Gastroesophageal sphincter (tissue), 4 donors: ENCODE results near the gene TMPRSS5. TPM values are rescaled to one million over a fixed set of nuclear protein-coding genes. Genes with fewer than 3 reads are reported as not detected.
"Not testable (repeated sequence)": the region's sequence is repeated elsewhere in the genome, so short reads cannot be mapped to it uniquely, and the experiment has no call there.

Experiments used
- ATAC-seq: fragments of 150-250 bp; one replicate; pipeline ENCODE4 v1.9.1; 2016; ENCODE audit warnings: mild to moderate bottlenecking, moderate library complexity
- H3K27ac ChIP-seq, 4 donors: fragments of 200-600 bp; sonication (generic) in 3 of 4; 1 replicate in 3 of 4; 2 replicates in 1 of 4; pipeline ENCODE4 v1.5.1; 2016 to 2019
- H3K27me3 ChIP-seq: fragments of 200-600 bp; sonication (generic); one replicate; pipeline ENCODE4 v1.5.1; 2019
- H3K36me3 ChIP-seq, 2 donors: fragments of 200-600 bp; sonication (generic); one replicate each; pipeline ENCODE4 v1.5.1; 2019; ENCODE audit warnings: control low read depth in 1 of 2
- H3K4me1 ChIP-seq, 3 donors: fragments of 200-600 bp; sonication (generic); 1 replicate in 2 of 3; 2 replicates in 1 of 3; pipeline ENCODE4 v1.5.1; 2016 to 2019; ENCODE audit warnings: control low read depth in 2 of 3
- H3K4me3 ChIP-seq, 2 donors: fragments of 200-600 bp; sonication (generic); one replicate each; pipeline ENCODE4 v1.5.1; 2019; ENCODE audit warnings: mild to moderate bottlenecking in 1 of 2, moderate library complexity in 1 of 2
- H3K9me3 ChIP-seq, 3 donors: fragments of 200-600 bp; sonication (generic); one replicate each; pipeline ENCODE4 v1.5.1; 2017 to 2019; ENCODE audit warnings: control low read depth in 2 of 3
- EP300 ChIP-seq: sonication (generic); formaldehyde crosslinking; IDR thresholded peaks from one replicate; pipeline ENCODE4 v1.6.1; 2017; ENCODE audit warnings: antibody characterized with exemption, mild to moderate bottlenecking
- POLR2A ChIP-seq, 2 donors: fragments of 450-650 bp; IDR thresholded peaks; one replicate each; pipeline ENCODE4 v1.6.1; 2017; ENCODE audit warnings: antibody characterized with exemption in 2 of 2, mild to moderate bottlenecking in 2 of 2, moderate library complexity in 1 of 2
- POLR2AphosphoS5 ChIP-seq: sonication (generic); formaldehyde crosslinking; IDR thresholded peaks from one replicate; pipeline ENCODE4 v1.6.1; 2017; ENCODE audit warnings: antibody characterized with exemption
- WGBS, 2 donors: methylation state at CpG; one replicate each; pipeline ENCODE4 v1.1.5; 2018; ENCODE audit warnings: low coverage in 1 of 2; 5-methylcytosine and 5-hydroxymethylcytosine counted together
- total RNA-seq, 4 donors: library from RNA; depleted of rRNA; stranded (reverse); fragments of >200 nt; gene quantifications; one replicate each; pipeline ENCODE4 v1.1.0, GENCODE V29; 2016
- TF ChIP-seq, protein P1 (sequence below), 4 experiments: fragments of 200-600 bp in 2 of 4; fragments of 450-650 bp in 2 of 4; sonication (generic) in 1 of 4; IDR thresholded peaks; one replicate each; pipeline ENCODE4 v1.5.1; 2017 to 2019; ENCODE audit warnings: antibody characterized with exemption in 4 of 4, mild to moderate bottlenecking in 2 of 4, moderate library complexity in 2 of 4

TMPRSS5 gene
- total RNA-seq, 4 donors from 2014 or later = 0.40 to 0.85 (median 0.47) TPM; not detected in 1

DNA sequence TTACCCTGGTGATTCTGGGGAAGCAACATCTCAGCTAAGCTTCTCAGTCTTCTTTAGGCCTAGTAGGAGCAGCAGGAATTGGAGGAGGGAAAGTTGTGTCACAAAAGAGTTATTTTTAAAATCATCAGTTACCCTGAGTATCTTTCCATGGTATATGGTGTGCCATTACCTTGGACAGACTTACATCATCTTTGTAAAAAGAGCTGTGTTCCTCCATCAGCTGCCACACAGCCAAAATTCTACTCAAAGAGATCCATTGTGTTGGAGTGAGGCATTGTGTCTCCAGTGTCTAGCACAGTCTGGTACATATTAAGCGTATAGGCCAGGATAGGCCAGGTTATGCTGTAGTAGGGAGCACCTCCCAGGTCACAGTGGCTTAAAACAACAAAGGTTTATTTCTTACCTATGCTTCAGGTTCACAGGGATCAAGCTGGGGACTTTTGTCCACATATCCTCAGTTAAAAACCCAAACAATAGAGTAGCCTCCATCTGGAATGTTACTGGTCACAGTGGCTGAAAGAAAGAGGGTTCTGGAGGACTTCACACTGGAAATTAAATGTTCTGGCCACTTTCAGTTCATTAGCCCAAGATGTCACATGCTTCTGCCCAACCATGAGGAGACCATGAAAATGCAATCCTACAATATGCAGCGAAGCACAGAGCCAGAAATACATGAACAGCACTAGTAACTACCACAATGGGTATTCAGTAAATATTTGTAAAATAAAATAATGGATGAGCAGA, 9.9 kb upstream of the TMPRSS5 start:
- Histone ChIP-seq H3K9me3 (peaks cover 0 to 10% (median 0%) of the 10 kb centered on the region in 3 donors), H3K27ac (no peak overlapping the region)
- ATAC-seq = no peak

GRCh38 chr11:113715273-113715672, 9.2 kb upstream of the TMPRSS5 start:
- no peak overlapping the region for H3K27ac ChIP-seq
- peaks cover 0 to 44% of the 10 kb centered on the region in 2 donors for H3K36me3 ChIP-seq
- WGBS, 2 donors = 88 to 100% methylated on average over 1 of the region's 1 CpG
- no peaks in the 10 kb centered on the region for H3K27me3 ChIP-seq
- TF ChIP-seq POLR2AphosphoS5 (no peak), POLR2A (IDR thresholded peaks at IDR 0.05) (no peak), EP300 (no peak)
- TF ChIP-seq, protein P1, sequence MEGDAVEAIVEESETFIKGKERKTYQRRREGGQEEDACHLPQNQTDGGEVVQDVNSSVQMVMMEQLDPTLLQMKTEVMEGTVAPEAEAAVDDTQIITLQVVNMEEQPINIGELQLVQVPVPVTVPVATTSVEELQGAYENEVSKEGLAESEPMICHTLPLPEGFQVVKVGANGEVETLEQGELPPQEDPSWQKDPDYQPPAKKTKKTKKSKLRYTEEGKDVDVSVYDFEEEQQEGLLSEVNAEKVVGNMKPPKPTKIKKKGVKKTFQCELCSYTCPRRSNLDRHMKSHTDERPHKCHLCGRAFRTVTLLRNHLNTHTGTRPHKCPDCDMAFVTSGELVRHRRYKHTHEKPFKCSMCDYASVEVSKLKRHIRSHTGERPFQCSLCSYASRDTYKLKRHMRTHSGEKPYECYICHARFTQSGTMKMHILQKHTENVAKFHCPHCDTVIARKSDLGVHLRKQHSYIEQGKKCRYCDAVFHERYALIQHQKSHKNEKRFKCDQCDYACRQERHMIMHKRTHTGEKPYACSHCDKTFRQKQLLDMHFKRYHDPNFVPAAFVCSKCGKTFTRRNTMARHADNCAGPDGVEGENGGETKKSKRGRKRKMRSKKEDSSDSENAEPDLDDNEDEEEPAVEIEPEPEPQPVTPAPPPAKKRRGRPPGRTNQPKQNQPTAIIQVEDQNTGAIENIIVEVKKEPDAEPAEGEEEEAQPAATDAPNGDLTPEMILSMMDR (IDR thresholded peaks at IDR 0.05) = no peak
- H3K4me1 ChIP-seq = no peaks in the 10 kb centered on the region
- ATAC-seq = no peak
- H3K9me3 ChIP-seq = peaks cover 0 to 15% (median 0%) of the 10 kb centered on the region in 3 donors
- H3K4me3 ChIP-seq = no peak overlapping the region

More for the DNA sequence above, 9.9 kb upstream of the TMPRSS5 start:
- WGBS, 2 donors = 90 to 92% methylated on average over 2 of the region's 2 CpGs
- H3K4me1 ChIP-seq = no peaks in the 10 kb centered on the region
- TF ChIP-seq EP300 = no peak
- TF ChIP-seq POLR2A (IDR thresholded peaks at IDR 0.05) = no peak
- TF ChIP-seq, protein P1 (IDR thresholded peaks at IDR 0.05) = no peak
- H3K4me3 ChIP-seq = no peak overlapping the region
- peaks cover 0 to 45% of the 10 kb centered on the region in 2 donors for H3K36me3 ChIP-seq
- H3K27me3 ChIP-seq = no peaks in the 10 kb centered on the region

DNA sequence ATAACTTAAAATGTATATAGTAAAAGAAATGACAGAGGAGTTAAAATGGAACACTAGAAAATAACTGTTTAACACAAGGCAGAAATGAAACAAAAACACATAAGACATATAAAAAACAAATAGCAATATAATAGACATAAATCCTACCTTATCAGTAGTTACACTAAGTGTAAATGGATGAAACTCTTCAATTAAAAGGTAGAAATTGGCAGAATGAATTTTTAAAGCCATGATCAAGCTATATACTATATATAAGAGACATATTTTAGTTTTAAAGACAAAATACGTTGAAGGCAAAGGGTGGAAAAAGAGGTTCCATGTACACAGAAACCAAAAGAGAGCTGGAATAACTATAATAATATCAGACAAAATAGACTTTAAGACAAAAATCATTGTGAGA, 4.9 kb upstream of the TMPRSS5 start:
- ATAC-seq = no peak
- Histone ChIP-seq H3K9me3 (peaks cover 0 to 39% (median 0%) of the 10 kb centered on the region in 3 donors), H3K36me3 (peaks cover 0 to 31% of the 10 kb centered on the region in 2 donors), H3K4me3 (no peak overlapping the region), H3K27me3 (no peaks in the 10 kb centered on the region), H3K4me1 (no peaks in the 10 kb centered on the region), H3K27ac (no peak overlapping the region)
- 75 to 100% methylated on average over 1 of the region's 1 CpG for WGBS, 2 donors
- no peak for TF ChIP-seq POLR2A (IDR thresholded peaks at IDR 0.05)
- TF ChIP-seq POLR2AphosphoS5 = no peak
- TF ChIP-seq, protein P1 (IDR thresholded peaks at IDR 0.05) = no peak
- TF ChIP-seq EP300 = no peak

- H3K9me3 ChIP-seq, H3K27me3 ChIP-seq, H3K27ac ChIP-seq, ATAC-seq, H3K4me1 ChIP-seq, H3K36me3 ChIP-seq, H3K4me3 ChIP-seq: not testable (repeated sequence)
- 46 to 100% methylated on average over 1 of the region's 1 CpG for WGBS, 2 donors
Observed at GRCh38 chr11:113703551-113703950, 2.6 kb downstream of the TMPRSS5 start.

GRCh38 chr11:113701491-113701890, 4.6 kb downstream of the TMPRSS5 start:
- 83% methylated on average over 1 of the region's 1 CpG; no CpG with 5 or more reads in 1 of the 2 donors for WGBS, 2 donors
- TF ChIP-seq POLR2A (IDR thresholded peaks at IDR 0.05) (no peak), EP300 (no peak)
- TF ChIP-seq, protein P1 (IDR thresholded peaks at IDR 0.05) = no peak
- Histone ChIP-seq H3K36me3 (peaks cover 0 to 11% of the 10 kb centered on the region in 2 donors), H3K27me3 (no peaks in the 10 kb centered on the region), H3K27ac (no peak overlapping the region), H3K4me1 (no peaks in the 10 kb centered on the region), H3K9me3 (no peaks in the 10 kb centered on the region), H3K4me3 (no peak overlapping the region)
- ATAC-seq = no peak
